Sigmoid colon (tissue), 7 donors: ENCODE data around the gene YIF1B. TPM values are rescaled to one million over a fixed set of nuclear protein-coding genes. Genes with fewer than 3 reads are reported as not detected.
"Not testable (repeated sequence)": the region's sequence is repeated elsewhere in the genome, so short reads cannot be mapped to it uniquely, and the experiment has no call there.

Experiments used
- DNase-seq: peaks from one replicate; pipeline ENCODE4 v3.0.0-alpha.2; 2019
- H3K27ac ChIP-seq, 4 donors: fragments of 200-600 bp; sonication (generic); one replicate each; pipeline ENCODE4 v1.5.1; 2016 to 2019; ENCODE audit warnings: mild to moderate bottlenecking in 1 of 4
- H3K27me3 ChIP-seq, 3 donors: fragments of 200-600 bp; sonication (generic); one replicate each; pipeline ENCODE4 v1.5.1; 2019; ENCODE audit warnings: mild to moderate bottlenecking in 1 of 3
- H3K36me3 ChIP-seq, 4 donors: fragments of 200-600 bp; sonication (generic); one replicate each; pipeline ENCODE4 v1.5.1; 2016 to 2019
- H3K4me1 ChIP-seq, 4 donors: fragments of 200-600 bp; sonication (generic); one replicate each; pipeline ENCODE4 v1.5.1; 2017 to 2019
- H3K4me3 ChIP-seq, 4 donors: fragments of 200-600 bp; sonication (generic); one replicate each; pipeline ENCODE4 v1.5.1; 2017 to 2019; ENCODE audit warnings: mild to moderate bottlenecking in 2 of 4, moderate library complexity in 1 of 4
- H3K9me3 ChIP-seq, 4 donors: fragments of 200-600 bp in 3 of 4; sonication (generic) in 3 of 4; one replicate each; pipeline versions ENCODE4 v1.5.1 to v1.6.1; 2013 to 2019
- CTCF ChIP-seq, 4 experiments: fragments of 450-650 bp in 3 of 4; fragments of 200-600 bp in 1 of 4; IDR thresholded peaks; one replicate each; pipeline ENCODE4 v1.5.1; 2016 to 2019; ENCODE audit warnings: antibody characterized with exemption in 4 of 4, mild to moderate bottlenecking in 3 of 4, moderate library complexity in 2 of 4
- EP300 ChIP-seq, 4 donors: sonication (generic); formaldehyde crosslinking; IDR thresholded peaks; one replicate each; pipeline ENCODE4 v1.6.1; 2017; ENCODE audit warnings: antibody characterized with exemption in 4 of 4
- POLR2A ChIP-seq, 2 donors: fragments of 450-650 bp; IDR thresholded peaks; one replicate each; pipeline ENCODE4 v1.6.1; 2016; ENCODE audit warnings: antibody characterized with exemption in 2 of 2, mild to moderate bottlenecking in 2 of 2, moderate library complexity in 2 of 2
- POLR2AphosphoS5 ChIP-seq, 4 donors: sonication (generic); formaldehyde crosslinking; IDR thresholded peaks; one replicate each; pipeline ENCODE4 v1.6.1; 2017; ENCODE audit warnings: antibody characterized with exemption in 4 of 4
- WGBS, 2 donors: extraction: QIAGEN DNeasy Blood & Tissue Kit; methylation state at CpG; one replicate each; pipeline ENCODE4 v1.1.7; 2013; 5-methylcytosine and 5-hydroxymethylcytosine counted together
- intact Hi-C: fragments of 100-400 bp; cut with DNase I; formaldehyde crosslinking; loops from one replicate; pipeline ENCODE4 v1.15.1; 2023
- polyA plus RNA-seq, 3 donors: library from polyadenylated mRNA; stranded (reverse); fragments of 200-250 nt; gene quantifications; one replicate each; pipeline ENCODE4 v1.2.3, GENCODE V29; 2013
- total RNA-seq, 4 donors: library from RNA; depleted of rRNA; stranded (reverse); fragments of >200 nt; gene quantifications; one replicate each; pipeline ENCODE4 v1.1.0, GENCODE V29; 2016
- donor health status: healthy with polysubstance abuse.
- donor health status: Bipolar disorder and iron deficiency.
- donor health status: healthy.

Gene YIF1B
- total and polyA plus RNA-seq, 7 donors: 12.5 to 77.5 (median 14.3) TPM

GRCh38 chr19:38340927-38341326 is 25.2 kb upstream of the YIF1B start:
- Histone ChIP-seq H3K9me3 (no peaks in the 10 kb centered on the region), H3K27me3 (no peaks in the 10 kb centered on the region), H3K27ac (no peak overlapping the region), H3K4me1 (peaks cover 0 to 12% (median 8%) of the 10 kb centered on the region in 4 donors), H3K36me3 (peaks cover 0 to 6% (median 2%) of the 10 kb centered on the region in 4 donors), H3K4me3 (no peak overlapping the region)
- WGBS, 2 donors: 95 to 96% methylated on average over 2 of the region's 2 CpGs
- TF ChIP-seq POLR2AphosphoS5 (IDR thresholded peaks at IDR 0.05): no peak
- TF ChIP-seq POLR2A (IDR thresholded peaks at IDR 0.05): no peak
- no peak for TF ChIP-seq CTCF (IDR thresholded peaks at IDR 0.05)
- TF ChIP-seq EP300 (IDR thresholded peaks at IDR 0.05): no peak
- intact Hi-C loops: no loop called here
- DNase-seq: no peak

GRCh38 chr19:38339011-38339410 is 23.3 kb upstream of the YIF1B start:
- not testable (repeated sequence) for H3K27ac ChIP-seq, H3K4me3 ChIP-seq, H3K36me3 ChIP-seq, DNase-seq, H3K9me3 ChIP-seq, H3K27me3 ChIP-seq
- 56 to 70% methylated on average over 4 of the region's 4 CpGs for WGBS, 2 donors
- intact Hi-C loops: loop anchor here (10.0 kb wide), 1 partner anchor 786 kb away; the partner anchor contains the start of gene PAK4
- peaks cover 0 to 17% (median 14%) of the 10 kb centered on the region in 4 donors for H3K4me1 ChIP-seq

GRCh38 chr19:38337360-38337653 is 21.6 kb upstream of the YIF1B start:
- H3K4me1 ChIP-seq: peaks cover 0 to 17% (median 14%) of the 10 kb centered on the region in 4 donors
- H3K36me3 ChIP-seq: peaks cover 0 to 6% (median 2%) of the 10 kb centered on the region in 4 donors
- no peaks in the 10 kb centered on the region for H3K27me3 ChIP-seq
- H3K27ac ChIP-seq: peak overlapping the region; percentile 92 to 98 (median 94)
- intact Hi-C loops: loop anchor here (10.0 kb wide), 1 partner anchor 787 kb away; the partner anchor contains the start of gene PAK4
- WGBS, 2 donors: 51 to 66% methylated on average over 10 of the region's 10 CpGs
- TF ChIP-seq EP300 (IDR thresholded peaks at IDR 0.05): no peak
- TF ChIP-seq CTCF (IDR thresholded peaks at IDR 0.05): no peak
- TF ChIP-seq POLR2AphosphoS5 (IDR thresholded peaks at IDR 0.05): no peak
- no peak for TF ChIP-seq POLR2A (IDR thresholded peaks at IDR 0.05)
- peak overlapping the region; percentile 52 to 69 (median 64) for H3K4me3 ChIP-seq
- no peaks in the 10 kb centered on the region for H3K9me3 ChIP-seq
- no peak for DNase-seq

GRCh38 chr19:38336638-38337359 is 21.1 kb upstream of the YIF1B start:
- H3K27ac ChIP-seq: peak overlapping the region; percentile 92 to 98 (median 94)
- peak; percentile 98 for DNase-seq
- no peaks in the 10 kb centered on the region for H3K27me3 ChIP-seq
- intact Hi-C loops: loop anchor here (1.0 to 10.0 kb wide), 2 partner anchors 38 to 788 kb away; partner anchors contain the start of genes PAK4 and PSMD8
- peaks cover 0 to 6% (median 2%) of the 10 kb centered on the region in 4 donors for H3K36me3 ChIP-seq
- H3K4me3 ChIP-seq: peak overlapping the region; percentile 52 to 69 (median 64)
- TF ChIP-seq EP300 (IDR thresholded peaks at IDR 0.05): no peak
- TF ChIP-seq POLR2AphosphoS5 (IDR thresholded peaks at IDR 0.05): no peak
- no peak for TF ChIP-seq POLR2A (IDR thresholded peaks at IDR 0.05)
- TF ChIP-seq CTCF (IDR thresholded peaks at IDR 0.05): no peak
- peaks cover 0 to 17% (median 14%) of the 10 kb centered on the region in 4 donors for H3K4me1 ChIP-seq
- 2 to 6% methylated on average over 41 of the region's 41 CpGs for WGBS, 2 donors
- no peaks in the 10 kb centered on the region for H3K9me3 ChIP-seq

- WGBS, 2 donors: 1% methylated on average over 52 of the region's 52 CpGs
- peak; percentile 99 for DNase-seq
- H3K36me3 ChIP-seq: peaks cover 0 to 6% (median 2%) of the 10 kb centered on the region in 4 donors
- TF ChIP-seq POLR2A (IDR thresholded peaks at IDR 0.05) (peak in 1 of 2 donors; percentile 58), POLR2AphosphoS5 (IDR thresholded peaks at IDR 0.05) (peak; percentile 72 to 79 (median 76)), EP300 (IDR thresholded peaks at IDR 0.05) (no peak)
- peak overlapping the region; percentile 52 to 69 (median 64) for H3K4me3 ChIP-seq
- H3K27ac ChIP-seq: peak overlapping the region; percentile 92 to 98 (median 94)
- H3K4me1 ChIP-seq: peaks cover 0 to 17% (median 14%) of the 10 kb centered on the region in 4 donors
- H3K9me3 ChIP-seq: no peaks in the 10 kb centered on the region
- H3K27me3 ChIP-seq: no peaks in the 10 kb centered on the region
- intact Hi-C loops: loop anchor here (1.0 to 10.0 kb wide), 3 partner anchors 38 to 789 kb away; partner anchors contain the start of genes PAK4 and PSMD8
Measured at GRCh38 chr19:38335949-38336637, 20.3 kb upstream of the YIF1B start.
